Stimulated activated memory B cell treated with anti-CD40 and anti-IgM and Interleukin-4, amounts not matched to agents 10 μg/mL and 1 μg/mL and 100 μg/mL, for 72 hours (primary cell): ENCODE data around the gene ALDH3B1.
"Not testable (repeated sequence)": the region's sequence is repeated elsewhere in the genome, so short reads cannot be mapped to it uniquely, and the experiment has no call there.

Experiments
- ATAC-seq: fragments of 150-1000 bp; cut with Tn5 transposase; 2 replicates; pipeline ENCODE4 v1.10.0; 2021
- H3K27ac Mint-ChIP-seq: one replicate; pipeline ENCODE4 v1.8.0; 2022; ENCODE audit warnings: mild to moderate bottlenecking, mixed read lengths
- H3K27me3 Mint-ChIP-seq: one replicate; pipeline ENCODE4 v1.8.0; 2022; ENCODE audit warnings: mixed read lengths
- H3K36me3 Mint-ChIP-seq: one replicate; pipeline ENCODE4 v1.8.0; 2022; ENCODE audit warnings: mixed read lengths
- H3K4me1 Mint-ChIP-seq: one replicate; pipeline ENCODE4 v1.8.0; 2022; ENCODE audit warnings: mixed read lengths
- H3K4me3 Mint-ChIP-seq: one replicate; pipeline ENCODE4 v1.8.0; 2022; ENCODE audit warnings: mild to moderate bottlenecking, moderate library complexity, mixed read lengths
- H3K9me3 Mint-ChIP-seq: one replicate; pipeline ENCODE4 v1.8.0; 2022; ENCODE audit warnings: mixed read lengths

ALDH3B1 gene

GRCh38 chr11:67993821-67994220, 16.3 kb upstream of the ALDH3B1 start:
- not testable (repeated sequence) for ATAC-seq, H3K4me3 Mint-ChIP-seq, H3K27me3 Mint-ChIP-seq, H3K9me3 Mint-ChIP-seq
- Mint-ChIP-seq H3K36me3 (peaks cover 49% of the 10 kb centered on the region), H3K27ac (peak overlapping the region; percentile 70), H3K4me1 (peaks cover 49% of the 10 kb centered on the region)

- ATAC-seq, H3K4me3 Mint-ChIP-seq, H3K27me3 Mint-ChIP-seq, H3K9me3 Mint-ChIP-seq: not testable (repeated sequence)
- H3K27ac Mint-ChIP-seq = peak overlapping the region; percentile 70
- peaks cover 51% of the 10 kb centered on the region for H3K36me3 Mint-ChIP-seq
- peaks cover 54% of the 10 kb centered on the region for H3K4me1 Mint-ChIP-seq
Measured at GRCh38 chr11:67994387-67994786, 15.7 kb upstream of the ALDH3B1 start.

DNA sequence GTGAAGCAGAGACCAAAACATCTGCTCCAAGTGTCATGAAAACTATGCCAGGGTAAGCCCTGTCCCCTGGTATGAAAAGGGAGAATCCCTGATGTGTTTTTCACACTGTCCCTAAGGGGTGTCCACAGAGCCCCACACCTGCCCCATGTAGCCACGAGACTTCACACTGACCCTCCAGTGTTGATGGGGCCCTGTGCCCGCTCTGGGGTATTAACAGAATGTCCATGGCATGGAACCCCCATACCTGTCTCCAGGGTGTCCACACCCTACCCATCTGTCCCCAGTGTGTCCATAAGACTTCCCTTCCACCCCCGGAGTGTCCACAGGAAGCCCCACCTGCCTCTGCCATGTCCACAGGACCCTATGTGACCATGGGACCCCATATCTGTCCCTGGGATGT, 15.0 kb upstream of the ALDH3B1 start:
- H3K4me3 Mint-ChIP-seq, ATAC-seq, H3K27ac Mint-ChIP-seq, H3K9me3 Mint-ChIP-seq, H3K27me3 Mint-ChIP-seq: not testable (repeated sequence)
- H3K4me1 Mint-ChIP-seq = peaks cover 62% of the 10 kb centered on the region
- peaks cover 51% of the 10 kb centered on the region for H3K36me3 Mint-ChIP-seq

- H3K4me3 Mint-ChIP-seq, ATAC-seq, H3K27ac Mint-ChIP-seq, H3K9me3 Mint-ChIP-seq, H3K27me3 Mint-ChIP-seq: not testable (repeated sequence)
- H3K4me1 Mint-ChIP-seq = peaks cover 62% of the 10 kb centered on the region
- peaks cover 51% of the 10 kb centered on the region for H3K36me3 Mint-ChIP-seq
Measured at GRCh38 chr11:67995579-67995978, 14.5 kb upstream of the ALDH3B1 start.

- Mint-ChIP-seq H3K9me3 (no peaks in the 10 kb centered on the region), H3K4me1 (peaks cover 59% of the 10 kb centered on the region), H3K36me3 (peaks cover 47% of the 10 kb centered on the region), H3K27me3 (no peaks in the 10 kb centered on the region), H3K27ac (no peak overlapping the region), H3K4me3 (no peak overlapping the region)
- ATAC-seq = no peak
Measured at GRCh38 chr11:67996051-67996450, 14.1 kb upstream of the ALDH3B1 start.

DNA sequence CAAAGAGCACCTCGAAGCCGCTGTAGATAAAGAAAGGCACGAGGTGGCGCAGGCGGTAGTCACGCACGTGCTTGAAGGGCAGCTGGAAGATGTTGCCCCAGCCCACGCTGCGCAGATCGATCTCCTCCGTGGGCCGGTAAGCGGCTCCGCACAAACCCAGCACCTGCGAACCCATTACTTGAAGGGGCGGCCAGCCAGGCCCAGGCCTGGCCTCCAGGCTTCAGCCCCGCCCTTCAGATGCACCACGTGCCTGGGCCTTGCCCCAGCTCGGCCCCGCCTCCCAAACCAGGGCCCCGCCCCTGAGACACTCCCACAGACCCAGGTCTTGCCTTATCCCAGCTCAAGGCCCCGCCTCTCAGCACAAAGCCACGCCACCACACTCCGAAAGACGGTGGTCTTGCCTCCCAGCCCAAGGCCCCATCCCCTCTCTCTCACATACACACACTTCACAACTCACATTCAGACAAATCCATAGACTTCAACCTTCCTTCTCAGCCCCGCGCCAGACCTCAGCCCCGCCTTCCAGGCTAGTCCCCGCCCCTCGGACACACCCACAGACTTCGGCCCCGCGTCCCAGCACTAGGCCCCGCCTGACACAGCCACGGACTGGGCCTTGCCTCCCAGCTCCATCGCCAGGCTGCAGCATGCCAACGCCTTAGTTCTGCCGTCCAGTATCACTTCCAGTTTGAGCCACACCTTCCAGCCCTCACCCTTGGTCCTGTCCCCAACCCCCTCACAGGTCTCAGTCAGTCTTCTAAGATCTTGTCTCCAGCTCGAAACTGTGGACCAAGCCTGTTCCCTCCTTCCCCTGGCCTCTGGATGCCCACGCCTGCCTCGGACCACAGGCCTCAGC, 13.3 kb upstream of the ALDH3B1 start:
- Mint-ChIP-seq H3K4me1 (peaks cover 66% of the 10 kb centered on the region), H3K4me3 (no peak overlapping the region), H3K9me3 (no peaks in the 10 kb centered on the region), H3K27ac (peak overlapping the region; percentile 86), H3K27me3 (no peaks in the 10 kb centered on the region), H3K36me3 (peaks cover 44% of the 10 kb centered on the region)
- ATAC-seq = peak; percentile 61

DNA sequence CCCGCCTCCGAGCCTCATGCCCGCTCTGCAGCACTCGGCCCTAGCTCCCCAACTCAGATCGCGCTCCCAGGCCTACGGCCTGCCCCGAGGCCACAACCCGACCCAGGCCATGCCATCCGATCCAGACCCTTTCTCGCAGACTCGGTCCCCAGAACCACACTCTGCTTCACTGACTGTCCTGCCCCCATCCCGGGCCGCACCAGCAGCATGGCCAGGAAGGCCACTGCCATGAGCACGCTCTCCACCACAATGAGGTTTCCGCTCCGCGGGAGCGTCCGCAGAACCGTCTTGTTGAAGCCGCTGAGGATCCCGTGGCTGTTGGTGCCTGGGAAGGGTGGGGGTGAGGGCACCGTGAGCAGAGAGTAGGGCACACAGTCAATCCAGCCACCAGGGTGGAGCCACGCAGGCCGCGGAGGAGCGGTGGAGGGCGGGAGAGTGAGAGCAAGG, 12.6 kb upstream of the ALDH3B1 start:
- Mint-ChIP-seq H3K9me3 (no peaks in the 10 kb centered on the region), H3K27ac (peak overlapping the region; percentile 86), H3K36me3 (peaks cover 37% of the 10 kb centered on the region), H3K27me3 (no peaks in the 10 kb centered on the region), H3K4me1 (peaks cover 72% of the 10 kb centered on the region), H3K4me3 (no peak overlapping the region)
- no peak for ATAC-seq

DNA sequence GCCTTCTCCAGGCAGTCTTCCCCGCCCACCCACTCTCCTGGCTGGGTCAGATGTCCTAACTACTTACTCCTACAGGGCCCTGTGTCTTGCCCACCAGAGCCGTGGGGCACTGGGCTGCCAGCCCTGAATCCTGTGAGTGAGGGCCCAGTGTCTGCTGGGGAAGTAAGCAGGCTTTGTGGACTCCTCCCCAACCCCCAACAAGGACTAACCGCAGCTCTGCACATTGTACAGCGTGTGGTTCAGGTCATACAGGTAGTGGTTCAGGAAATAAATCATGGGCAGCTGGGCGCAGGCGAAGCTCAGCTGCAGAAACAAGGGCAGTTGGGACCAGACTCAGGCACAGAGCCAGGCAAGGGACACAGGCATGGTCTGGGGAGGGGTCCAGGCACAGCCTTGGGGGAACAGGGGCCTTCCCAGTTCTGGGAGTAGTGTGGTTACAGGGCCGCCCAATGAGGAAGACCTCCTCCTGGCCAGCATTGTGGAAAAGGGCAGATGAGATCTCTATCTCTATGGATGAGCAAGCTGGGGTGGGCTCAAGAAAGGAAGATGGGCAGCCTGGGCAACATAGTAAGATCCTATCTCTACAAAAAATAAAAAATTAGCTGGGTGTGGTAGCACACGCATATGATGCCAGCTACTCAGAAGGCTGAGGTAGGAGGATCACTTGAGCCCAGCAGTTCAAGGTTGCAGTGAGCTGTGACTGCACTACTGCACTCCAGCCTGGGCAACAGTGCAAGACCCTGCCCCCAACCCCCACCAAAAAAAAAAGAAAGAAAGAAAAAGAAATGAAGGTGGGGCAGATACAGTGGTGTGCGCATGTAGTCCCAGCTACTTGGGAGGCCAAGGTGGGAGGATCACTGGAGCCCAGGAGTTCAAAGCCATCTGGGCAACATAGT, 11.7 kb upstream of the ALDH3B1 start:
- Mint-ChIP-seq H3K27me3 (no peaks in the 10 kb centered on the region), H3K36me3 (peaks cover 36% of the 10 kb centered on the region), H3K27ac (peak overlapping the region; percentile 86), H3K4me3 (no peak overlapping the region), H3K4me1 (peaks cover 78% of the 10 kb centered on the region), H3K9me3 (no peaks in the 10 kb centered on the region)
- no peak for ATAC-seq

- H3K9me3 Mint-ChIP-seq = no peaks in the 10 kb centered on the region
Measured at GRCh38 chr11:67999201-67999629, 10.9 kb upstream of the ALDH3B1 start.

DNA sequence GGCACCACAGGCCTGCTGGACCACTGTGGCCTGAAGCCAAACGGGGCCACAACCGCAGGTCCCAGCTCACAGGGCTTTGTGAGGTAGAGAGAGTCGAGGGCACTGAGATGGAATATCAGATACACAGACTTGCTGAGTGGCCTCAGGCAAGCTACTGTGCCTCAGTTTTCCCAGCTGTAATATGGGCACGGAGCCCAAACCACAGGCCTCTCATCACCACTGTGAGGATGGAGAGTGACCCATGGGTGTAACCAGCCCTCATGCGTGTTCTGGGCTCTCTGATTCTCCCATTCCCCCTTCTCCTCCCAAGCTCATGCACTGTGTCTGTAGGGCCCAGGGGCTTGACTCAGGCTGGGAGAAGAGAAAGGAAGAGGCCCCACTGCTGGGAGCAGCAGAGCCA, 10.4 kb upstream of the ALDH3B1 start:
- Mint-ChIP-seq H3K36me3 (peaks cover 27% of the 10 kb centered on the region), H3K4me3 (no peak overlapping the region), H3K4me1 (peaks cover 74% of the 10 kb centered on the region), H3K27ac (peak overlapping the region; percentile 86), H3K9me3 (no peaks in the 10 kb centered on the region), H3K27me3 (no peaks in the 10 kb centered on the region)
- no peak for ATAC-seq

More at GRCh38 chr11:67999201-67999629, 10.9 kb upstream of the ALDH3B1 start:
- Mint-ChIP-seq H3K36me3 (peaks cover 31% of the 10 kb centered on the region), H3K4me1 (peaks cover 74% of the 10 kb centered on the region), H3K27ac (peak overlapping the region; percentile 86), H3K27me3 (no peaks in the 10 kb centered on the region), H3K4me3 (no peak overlapping the region)
- no peak for ATAC-seq

DNA sequence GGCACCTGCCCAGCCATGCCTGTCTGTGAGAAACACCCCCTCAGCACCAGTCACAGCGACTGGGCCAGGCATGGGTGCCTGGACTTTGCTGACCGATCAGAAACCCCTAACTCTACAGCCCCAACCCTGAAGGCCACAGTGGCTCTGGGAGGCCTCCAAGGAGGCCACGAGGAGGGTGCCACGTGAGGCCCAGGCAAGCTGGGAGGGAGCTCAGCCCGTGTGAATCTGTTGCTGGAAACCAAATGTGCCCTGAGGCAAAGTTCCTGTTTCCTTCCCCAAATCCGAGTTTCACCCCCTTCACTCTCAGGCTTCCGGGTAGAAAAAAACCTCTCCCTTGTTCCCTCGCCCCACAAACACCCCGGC, 7.6 kb upstream of the ALDH3B1 start:
- H3K36me3 Mint-ChIP-seq = peaks cover 12% of the 10 kb centered on the region
- H3K27ac Mint-ChIP-seq = peak overlapping the region; percentile 89
- H3K9me3 Mint-ChIP-seq = no peaks in the 10 kb centered on the region
- no peaks in the 10 kb centered on the region for H3K27me3 Mint-ChIP-seq
- H3K4me3 Mint-ChIP-seq = peak overlapping the region; percentile 91
- peak; percentile 52 for ATAC-seq
- H3K4me1 Mint-ChIP-seq = peaks cover 74% of the 10 kb centered on the region

DNA sequence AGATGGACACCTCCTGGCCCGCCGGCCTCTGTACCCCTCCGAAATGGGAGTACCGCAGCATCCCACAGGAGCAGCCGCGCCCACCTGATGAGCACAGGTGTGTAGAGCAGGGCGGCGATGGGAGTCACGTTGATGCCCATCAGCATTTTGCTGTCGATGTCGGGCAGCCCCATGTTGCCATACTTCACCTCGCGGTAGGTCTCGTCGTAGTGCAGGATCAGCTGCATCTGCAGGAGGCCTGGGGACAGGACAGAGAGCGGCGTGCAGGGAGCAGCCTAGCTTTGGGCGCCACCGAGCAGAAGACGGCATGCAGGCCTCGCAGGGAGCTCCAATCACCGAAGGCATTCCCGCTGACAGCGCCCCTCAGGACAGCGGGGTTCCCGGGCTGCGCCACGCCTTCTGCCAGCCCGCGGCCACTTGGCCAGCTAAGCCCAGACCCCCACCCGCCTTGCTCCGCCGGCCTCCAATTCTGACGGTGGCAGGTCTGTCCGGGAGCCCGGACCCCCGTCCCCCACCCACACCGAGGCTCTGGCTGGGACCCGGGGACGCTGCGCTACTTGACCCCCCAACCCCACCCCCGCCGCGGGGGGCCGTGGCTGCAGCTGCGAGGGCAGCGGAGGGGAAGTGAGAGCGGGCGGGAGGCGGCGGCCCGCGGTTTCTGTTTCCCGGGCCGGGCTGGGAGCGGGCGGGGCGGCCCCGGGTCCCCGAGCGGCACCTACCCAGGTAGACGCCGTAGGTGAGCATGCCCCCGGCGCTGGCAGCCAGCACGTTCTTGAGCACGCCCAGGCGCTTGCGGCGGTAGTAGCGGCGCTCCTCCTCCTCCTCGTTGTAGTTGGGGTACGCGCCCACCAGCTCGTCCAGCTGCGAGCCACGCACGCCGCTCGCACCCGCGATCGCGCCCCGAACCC, 6.9 kb upstream of the ALDH3B1 start:
- H3K4me1 Mint-ChIP-seq = peaks cover 68% of the 10 kb centered on the region
- ATAC-seq = peak; percentile 80

DNA sequence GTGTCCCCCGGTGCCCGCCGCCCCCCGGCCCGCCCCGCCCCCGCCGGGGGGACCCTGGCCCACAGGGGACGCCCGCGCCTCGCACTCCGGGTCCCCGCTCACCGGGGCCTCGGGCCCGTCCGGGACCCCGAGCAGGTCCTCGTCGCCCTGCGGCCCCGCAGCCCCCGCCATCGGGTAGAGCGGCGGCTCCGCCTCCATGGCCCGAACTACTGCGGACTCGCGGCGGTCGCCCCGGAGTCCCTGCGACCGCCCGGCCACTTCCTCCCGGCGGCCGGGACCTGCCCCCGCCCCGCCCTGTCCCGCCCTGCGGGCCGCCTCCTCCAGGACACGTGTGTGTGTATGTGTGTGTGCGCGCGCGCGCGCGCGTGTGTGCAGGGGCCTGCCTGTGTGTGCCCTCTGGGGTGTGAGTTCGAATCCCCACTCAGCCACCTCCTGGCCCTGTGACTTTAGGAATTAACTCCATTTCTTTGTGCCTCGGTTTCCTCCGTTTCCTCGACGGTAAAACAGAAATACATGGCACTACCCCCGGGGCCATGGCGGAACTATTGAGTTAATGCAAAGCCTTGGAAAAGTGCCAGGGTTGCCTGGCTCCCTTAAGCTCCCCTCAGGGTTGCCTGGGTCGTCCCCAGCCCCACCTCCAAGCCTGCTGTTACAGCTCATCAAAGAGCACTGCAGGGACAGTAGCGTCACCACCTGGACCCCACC, 6.1 kb upstream of the ALDH3B1 start, which contains the start of gene UNC93B1:
TSS of gene UNC93B1 (minus strand) at position 252 of the 705 bp plus-strand sequence. CDS start at position 198, 54 bp downstream.
- Mint-ChIP-seq H3K27me3 (no peaks in the 10 kb centered on the region), H3K27ac (peak within 1 kb of the TSS; percentile 89), H3K9me3 (no peaks in the 10 kb centered on the region), H3K4me3 (peak within 1 kb of the TSS; percentile 91), H3K4me1 (peaks cover 65% of the 10 kb centered on the region), H3K36me3 (no peaks in the 10 kb centered on the region)
- peak; percentile 88 for ATAC-seq

More for the DNA sequence above, 6.9 kb upstream of the ALDH3B1 start:
- H3K36me3 Mint-ChIP-seq = peaks cover 8% of the 10 kb centered on the region
- peak overlapping the region; percentile 89 for H3K27ac Mint-ChIP-seq
- no peaks in the 10 kb centered on the region for H3K27me3 Mint-ChIP-seq
- H3K9me3 Mint-ChIP-seq = no peaks in the 10 kb centered on the region
- peak overlapping the region; percentile 91 for H3K4me3 Mint-ChIP-seq
